Measurements from ENCODE around the gene UGT1A5.
"Not testable (repeated sequence)": the region's sequence is repeated elsewhere in the genome, so short reads cannot be mapped to it uniquely, and the experiment has no call there.

The UGT1A5 gene

GRCh38 chr2:233698740-233699139 is 14.0 kb upstream of the UGT1A5 start:
- no peak for DNase-seq

GRCh38 chr2:233699424-233700027 is 13.2 kb upstream of the UGT1A5 start:
- DNase-seq, result no peak

- DNase-seq, result no peak
Observed at GRCh38 chr2:233700028-233700635, 12.6 kb upstream of the UGT1A5 start.

- DNase-seq, result not testable (repeated sequence)
Observed at GRCh38 chr2:233700842-233701241, 11.9 kb upstream of the UGT1A5 start.

- no peak for DNase-seq
Observed at GRCh38 chr2:233702238-233702637, 10.5 kb upstream of the UGT1A5 start.

- no peak for DNase-seq
Observed at GRCh38 chr2:233705911-233706506, 6.7 kb upstream of the UGT1A5 start.

GRCh38 chr2:233706720-233707119 is 6.0 kb upstream of the UGT1A5 start:
- DNase-seq, result no peak

- no peak for DNase-seq
Observed at GRCh38 chr2:233707940-233708644, 4.6 kb upstream of the UGT1A5 start.

GRCh38 chr2:233708942-233709341 is 3.8 kb upstream of the UGT1A5 start:
- DNase-seq, result no peak

- DNase-seq, result peak; percentile 67
Observed at GRCh38 chr2:233711312-233712008, 1.2 kb upstream of the UGT1A5 start.

GRCh38 chr2:233713262-233713615 is 532 bp downstream of the UGT1A5 start:
- DNase-seq, result no peak

GRCh38 chr2:233714121-233714520 is 1.4 kb downstream of the UGT1A5 start:
- no peak for DNase-seq

- no peak for DNase-seq
Observed at GRCh38 chr2:233718552-233718951, 5.8 kb downstream of the UGT1A5 start, which contains the start of gene UGT1A4. Gene UGT1A4, plus strand, starts transcription at chr2:233718736. Its CDS starts 85 bp downstream, at chr2:233718821.

GRCh38 chr2:233728723-233729301 is 16.1 kb downstream of the UGT1A5 start, which contains the start of gene UGT1A3:
Gene UGT1A3, plus strand, starts transcription at chr2:233729042. Its CDS starts 85 bp downstream, at chr2:233729127.
- DNase-seq, result no peak

GRCh38 chr2:233736868-233737653 is 24.4 kb downstream of the UGT1A5 start:
- DNase-seq, result not testable (repeated sequence)

GRCh38 chr2:233740870-233741269 is 28.2 kb downstream of the UGT1A5 start:
- no peak for DNase-seq

GRCh38 chr2:233743464-233744259 is 31.0 kb downstream of the UGT1A5 start:
- no peak for DNase-seq

- DNase-seq, result no peak
Observed at GRCh38 chr2:233745073-233745755, 32.5 kb downstream of the UGT1A5 start.

- not testable (repeated sequence) for DNase-seq
Observed at GRCh38 chr2:233745838-233746237, 33.1 kb downstream of the UGT1A5 start.
